CD1c-positive myeloid dendritic cell (primary cell): ENCODE results near the gene RAB23.
"Not testable (repeated sequence)": the region's sequence is repeated elsewhere in the genome, so short reads cannot be mapped to it uniquely, and the experiment has no call there.

Experiments
- DNase-seq: peaks from one replicate; pipeline ENCODE4 v3.0.0-alpha.2; 2016; ENCODE audit errors: extremely low spot score

The RAB23 gene

GRCh38 chr6:57243526-57243925 lies 21.4 kb upstream of the RAB23 start:
- not testable (repeated sequence) for DNase-seq

GRCh38 chr6:57242505-57242904 lies 20.4 kb upstream of the RAB23 start:
- DNase-seq: no peak

- no peak for DNase-seq
Observed at GRCh38 chr6:57226221-57226620, 4.1 kb upstream of the RAB23 start.

GRCh38 chr6:57224769-57225515 lies 2.8 kb upstream of the RAB23 start:
- no peak for DNase-seq

DNA sequence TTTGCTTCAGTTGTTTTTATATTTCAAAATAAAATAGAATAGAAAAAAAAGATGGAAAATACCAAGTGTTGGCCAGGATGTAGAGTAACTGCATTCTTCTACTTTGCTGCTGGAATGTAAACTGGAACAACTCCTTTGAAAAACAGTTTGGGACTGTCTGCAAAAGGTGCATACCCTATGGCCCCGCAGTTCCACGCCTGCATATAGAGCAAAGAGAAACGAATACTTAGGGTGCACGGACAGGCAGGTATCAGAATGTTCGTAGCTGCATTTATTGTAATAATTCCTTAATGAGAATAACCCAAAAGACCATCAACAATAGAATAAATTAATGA lies 603 bp upstream of the RAB23 start:
- no peak for DNase-seq

GRCh38 chr6:57221191-57221935 lies 744 bp downstream of the RAB23 start:
- peak; percentile 38 for DNase-seq

GRCh38 chr6:57220083-57220703 lies 1.9 kb downstream of the RAB23 start:
- DNase-seq: no peak

DNA sequence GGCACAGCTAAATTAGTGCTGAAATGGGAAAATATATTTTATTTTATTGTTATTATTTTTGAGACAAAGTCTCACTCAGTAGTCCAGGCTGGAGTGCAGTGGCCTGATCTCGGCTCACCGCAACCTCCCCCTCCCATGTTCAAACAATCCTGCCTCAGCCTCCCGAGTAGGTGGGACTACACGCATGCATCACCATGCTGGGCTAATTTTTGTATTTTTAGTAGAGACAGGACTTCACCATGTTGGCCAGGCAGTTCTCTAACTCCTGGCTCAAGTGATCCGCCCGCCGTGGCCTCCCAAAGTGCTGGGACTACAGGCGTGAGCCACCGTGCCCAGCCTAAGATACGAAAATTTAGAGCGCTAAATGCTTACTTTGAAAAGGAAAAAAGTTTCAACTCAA lies 4.8 kb downstream of the RAB23 start:
- DNase-seq: no peak

DNA sequence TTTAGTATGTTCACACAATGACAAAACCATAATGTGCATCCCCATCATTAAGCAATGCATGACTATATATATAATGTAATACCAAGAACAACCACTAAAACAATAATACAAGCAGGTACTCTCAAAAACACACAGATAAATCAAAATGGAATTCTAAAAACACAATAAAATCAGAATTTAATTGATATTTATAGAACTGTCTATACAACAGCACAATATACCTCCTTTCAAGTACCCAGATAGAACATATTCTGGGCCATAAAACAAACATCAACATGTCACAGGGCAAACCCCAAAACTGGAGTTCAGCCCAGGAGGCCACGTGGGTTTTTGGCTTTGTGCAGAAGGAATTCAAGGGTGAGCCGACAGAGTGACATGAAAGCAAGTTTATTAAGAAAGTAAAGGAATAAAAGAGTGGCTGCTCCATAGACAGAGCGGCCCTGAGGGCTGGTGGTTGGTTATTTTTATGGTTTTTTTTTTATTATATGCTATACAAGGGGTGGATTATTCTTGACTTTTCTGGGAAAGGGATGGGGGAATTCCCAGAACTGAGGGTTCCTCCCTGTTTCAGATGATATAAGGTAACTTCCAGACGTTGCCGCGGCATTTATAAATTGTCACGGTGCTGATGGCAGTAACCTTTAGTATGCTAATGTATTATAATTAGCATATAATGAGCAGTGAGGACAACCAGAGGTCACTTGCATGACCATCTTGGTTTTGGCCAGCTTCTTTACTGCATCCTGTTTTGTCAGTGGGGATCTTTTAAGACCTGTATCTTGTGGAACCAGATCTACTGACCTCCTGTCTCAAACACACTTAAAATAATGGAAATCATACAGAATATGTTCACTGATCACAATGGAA lies 5.6 kb downstream of the RAB23 start:
- DNase-seq: no peak

GRCh38 chr6:57215260-57215659 lies 6.8 kb downstream of the RAB23 start:
- no peak for DNase-seq

DNA sequence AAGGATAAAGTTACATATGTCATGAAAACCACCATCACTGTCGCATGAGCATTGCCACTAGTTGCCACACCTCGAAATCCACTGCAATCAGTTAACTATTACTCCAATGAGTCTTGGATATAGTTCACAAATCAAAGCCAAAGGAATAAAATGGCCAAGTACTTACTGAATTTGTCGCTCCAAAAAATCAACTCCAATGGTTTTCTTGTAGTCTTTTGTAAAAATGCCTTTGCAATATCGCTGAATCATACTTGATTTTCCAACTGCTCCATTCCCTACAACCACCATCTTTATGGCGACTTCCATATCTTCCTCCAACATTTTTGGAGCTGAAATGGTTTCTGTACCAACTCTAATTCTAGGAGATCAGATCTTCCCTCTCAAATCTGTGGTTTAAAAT lies 12.0 kb downstream of the RAB23 start:
- no peak for DNase-seq

- DNase-seq: no peak
Observed at GRCh38 chr6:57209030-57209429, 13.1 kb downstream of the RAB23 start.

- no peak for DNase-seq
Observed at GRCh38 chr6:57207872-57208271, 14.2 kb downstream of the RAB23 start.

DNA sequence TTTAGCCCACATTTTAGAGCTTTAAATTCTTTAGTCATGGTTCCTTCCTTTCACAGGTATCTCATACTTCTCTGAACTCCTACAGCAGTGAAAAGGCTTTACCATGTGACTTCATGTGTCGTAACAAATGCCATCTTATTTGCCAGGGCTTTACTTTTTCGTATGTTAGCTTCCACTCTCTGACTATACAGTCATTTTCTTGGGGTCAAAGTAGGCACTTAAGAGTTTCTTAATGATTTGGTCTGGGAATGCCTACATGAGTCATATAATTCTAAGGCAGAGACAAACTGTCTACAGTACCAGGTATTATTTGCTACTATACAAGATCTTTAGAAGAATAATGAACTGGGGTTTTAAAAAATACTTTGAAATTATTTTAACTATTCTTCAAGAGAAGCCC lies 15.0 kb downstream of the RAB23 start:
- DNase-seq: no peak

DNA sequence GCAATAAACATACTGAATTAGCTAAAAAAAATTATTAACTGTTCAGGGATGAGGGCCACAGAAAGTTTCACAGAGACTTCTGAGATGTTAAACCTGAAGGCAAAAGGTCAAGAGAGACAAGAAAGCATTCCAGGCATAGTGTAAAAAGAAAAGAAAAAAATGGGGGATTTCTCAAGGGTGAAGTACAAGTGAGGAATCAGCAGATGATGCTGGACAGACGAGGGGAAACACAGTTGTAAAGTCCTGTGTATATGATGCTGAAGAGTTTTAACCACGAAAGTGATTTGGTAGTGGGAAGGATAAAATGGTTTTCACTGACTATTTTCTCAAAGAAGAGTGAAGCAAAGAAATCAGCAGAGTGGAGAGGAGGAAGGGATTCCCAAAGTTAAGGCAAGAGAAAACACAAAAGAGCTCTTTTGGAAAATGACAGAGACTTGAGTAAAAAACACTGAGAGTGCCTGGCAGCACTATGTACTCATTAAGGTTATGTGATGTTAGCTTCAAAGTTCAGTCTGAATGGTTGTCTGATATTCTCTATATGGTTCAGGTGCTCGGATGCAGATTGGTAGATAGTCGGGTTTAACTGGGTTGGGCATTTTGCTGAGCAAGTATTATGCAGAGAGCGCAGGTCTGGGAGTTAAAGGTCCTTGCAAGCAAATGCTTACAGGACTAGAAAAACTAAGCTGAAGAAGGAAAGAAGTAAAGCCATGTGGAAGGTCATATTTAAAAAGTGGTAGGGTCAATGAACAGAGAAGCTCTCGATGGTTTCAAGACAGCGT lies 16.4 kb downstream of the RAB23 start:
- no peak for DNase-seq

DNA sequence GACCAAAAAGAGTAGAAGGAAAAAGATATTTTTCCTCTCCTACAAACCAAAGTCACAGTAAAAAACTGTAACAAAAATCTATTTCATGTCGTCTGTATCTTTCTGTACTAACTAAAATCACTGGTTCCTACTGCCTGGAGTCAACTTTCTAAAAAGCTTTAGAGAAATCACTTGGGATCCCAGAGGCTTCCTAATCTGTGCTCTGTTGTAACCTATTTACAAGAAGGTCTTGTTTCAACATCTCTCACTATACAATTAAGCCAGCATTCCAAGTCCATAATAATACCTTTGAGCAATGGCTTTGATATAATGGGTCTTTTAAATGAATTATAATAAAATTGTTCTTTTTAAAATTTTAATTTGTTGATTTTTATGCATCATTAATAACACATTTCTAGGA lies 20.4 kb downstream of the RAB23 start:
- DNase-seq: no peak

DNA sequence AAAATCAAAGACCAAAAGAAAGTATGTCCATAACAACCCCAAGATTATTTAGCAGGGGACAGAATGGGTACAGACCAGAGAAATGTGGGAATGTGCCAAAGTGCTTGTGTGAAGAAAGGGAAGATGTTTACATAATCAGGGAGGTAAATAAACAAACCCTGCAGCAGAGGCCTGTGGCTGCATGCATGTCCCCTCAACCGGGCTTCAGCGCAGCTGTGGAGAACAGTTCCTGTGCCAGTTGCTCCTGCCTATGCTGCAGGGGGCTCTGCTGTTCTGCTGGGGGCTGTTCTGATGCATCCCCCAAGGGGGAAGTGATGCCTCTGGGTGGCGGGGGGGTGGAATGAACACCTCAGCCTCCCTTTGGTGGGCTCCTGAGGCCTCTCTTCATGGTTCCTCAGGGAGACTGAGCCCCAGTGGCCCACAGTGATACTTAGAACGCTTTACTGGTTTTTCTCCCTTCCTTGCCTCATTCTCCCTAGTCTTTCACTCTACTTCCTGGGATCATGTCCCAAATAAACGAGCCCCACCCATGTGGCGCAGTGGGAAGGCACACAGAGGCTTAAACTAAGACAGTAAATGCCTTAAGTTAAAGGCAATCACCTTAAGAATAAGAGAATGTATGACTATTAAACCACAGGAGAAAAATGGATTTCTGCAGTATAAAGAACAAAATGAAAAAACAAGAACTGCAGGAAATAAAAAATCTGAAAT lies 23.0 kb downstream of the RAB23 start:
- DNase-seq: no peak

DNA sequence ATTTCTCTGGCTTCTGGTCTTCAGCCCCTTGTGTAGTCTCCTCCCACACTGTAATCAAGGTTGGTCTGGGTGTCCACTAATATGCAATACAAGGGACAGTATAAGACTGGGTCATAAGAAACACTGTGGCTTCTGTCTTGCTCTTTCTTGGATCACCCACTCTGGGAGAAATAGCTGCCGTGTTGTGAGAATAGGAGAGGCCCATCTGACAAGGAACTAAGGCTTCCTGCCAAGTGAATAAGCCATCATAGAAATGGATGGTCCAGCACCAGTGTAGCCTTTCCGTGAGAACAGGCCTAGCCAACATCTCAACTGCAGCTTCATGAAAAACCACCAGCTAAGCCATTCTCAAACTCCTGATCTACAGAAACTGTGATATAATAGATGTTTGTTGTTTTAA lies 26.6 kb downstream of the RAB23 start:
- no peak for DNase-seq

- DNase-seq: no peak
Observed at GRCh38 chr6:57193177-57193576, 28.9 kb downstream of the RAB23 start.

DNA sequence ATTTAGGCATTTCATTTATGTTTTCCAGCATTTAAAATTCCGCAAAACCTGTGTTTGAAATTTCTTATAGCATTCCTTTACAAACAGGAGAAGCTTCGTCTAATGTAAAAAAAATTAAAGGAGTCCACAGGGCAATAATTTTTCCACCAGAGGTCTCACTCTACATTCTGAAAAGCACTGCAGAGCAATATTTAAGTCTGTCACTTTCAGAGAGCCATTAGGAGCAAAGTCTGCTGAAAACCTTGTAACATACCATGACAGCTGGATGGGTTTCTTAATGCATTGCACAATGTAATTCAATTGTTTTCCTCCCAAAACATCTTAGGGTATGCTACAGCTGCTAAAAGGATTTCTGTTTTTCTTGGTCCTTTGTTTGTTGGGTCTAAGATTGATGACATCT lies 32.0 kb downstream of the RAB23 start:
- DNase-seq: no peak

GRCh38 chr6:57183336-57183735 lies 38.8 kb downstream of the RAB23 start:
- DNase-seq: no peak
